ENCODE results near the gene PALD1. TPM values are rescaled to one million over a fixed set of nuclear protein-coding genes. Genes with fewer than 3 reads are reported as not detected.

Gene PALD1
- 15.2 TPM for polyA plus RNA-seq (2013, experiment 1 of 2)
- polyA plus RNA-seq (2013, experiment 2 of 2), result 16.1 TPM

DNA sequence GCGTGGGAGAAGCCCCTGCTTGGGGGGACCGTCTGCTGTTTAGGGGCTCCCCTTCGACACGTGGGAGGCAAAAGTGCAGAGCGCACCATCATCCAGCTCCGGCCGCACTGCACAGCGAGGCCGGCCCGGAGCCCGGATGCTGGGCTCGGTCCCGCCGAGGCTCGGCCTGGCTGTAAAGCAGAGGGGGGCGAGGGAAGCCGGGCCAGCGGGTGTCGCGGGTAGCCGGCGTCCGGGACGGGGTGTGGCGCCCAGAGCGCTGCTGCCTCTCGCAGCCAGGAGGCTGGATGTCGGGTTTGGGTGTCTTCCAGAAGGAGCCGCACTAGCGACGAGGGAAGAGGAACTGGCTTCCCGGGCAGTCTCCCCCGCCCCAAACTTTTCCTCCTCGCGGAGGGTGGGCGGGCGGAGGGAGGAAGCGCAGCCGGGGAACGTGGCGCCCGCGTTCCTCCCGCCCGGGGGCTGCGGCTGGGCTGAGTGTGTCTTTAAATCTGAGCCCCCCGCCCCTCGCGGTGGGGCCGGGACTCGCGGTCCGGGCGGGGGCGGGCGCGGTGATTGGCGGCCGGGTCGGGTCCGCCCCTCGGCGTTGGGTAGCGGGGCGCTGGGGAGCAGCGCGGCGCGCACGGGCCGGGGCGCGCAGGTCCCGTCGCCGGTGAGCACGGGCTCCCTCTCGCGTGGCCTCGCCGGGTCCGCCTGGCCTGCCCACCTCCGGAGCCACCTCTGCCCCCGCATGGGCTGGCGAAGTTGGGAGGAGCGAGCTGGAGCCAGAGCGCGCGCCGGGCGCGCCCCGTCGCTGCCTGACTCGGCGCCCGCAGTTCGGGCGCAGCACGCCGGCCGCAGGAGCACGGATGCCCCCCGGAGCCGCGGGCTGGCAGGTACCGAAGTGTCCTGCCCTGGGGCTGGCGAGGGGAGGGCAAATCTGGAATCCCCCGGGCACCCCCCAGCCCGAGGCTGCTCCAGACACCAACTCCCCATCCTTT lies at the start of gene PALD1:
TSS of gene PALD1 (plus strand) at position 577 of the 974 bp plus-strand sequence. CDS start 47,185 bp downstream, outside the sequence.
- Histone ChIP-seq H3K27me3 (ENCODE audit: insufficient read depth, low read length) (peaks cover 15% of the 10 kb centered on the region; the same call in 1 of the 2 replicates), H3K4me3 (ENCODE audit: low read length) (peak within 1 kb of the TSS; percentile 60), H3K4me1 (ENCODE audit: insufficient read depth, low read length) (peaks cover 19% of the 10 kb centered on the region), H3K27ac (ENCODE audit: low read depth, low read length) (peak within 1 kb of the TSS; percentile 69; the same call in 1 of the 2 replicates), H3K9ac (ENCODE audit: low read depth, low read length) (peak within 1 kb of the TSS; percentile 79), H3K9me3 (ENCODE audit: insufficient read depth, low read depth, low read length) (no peaks in the 10 kb centered on the region), H3K36me3 (ENCODE audit: insufficient read depth, low read length) (no peaks in the 10 kb centered on the region)
- under 1% methylated on average over 106 of the region's 110 CpGs for WGBS

- Histone ChIP-seq H3K9ac (ENCODE audit: low read depth, low read length) (no peak overlapping the region), H3K36me3 (ENCODE audit: insufficient read depth, low read length) (peaks cover 75% of the 10 kb centered on the region), H3K27me3 (ENCODE audit: insufficient read depth, low read length) (no peaks in the 10 kb centered on the region), H3K4me1 (ENCODE audit: insufficient read depth, low read length) (no peaks in the 10 kb centered on the region), H3K4me3 (ENCODE audit: low read length) (no peak overlapping the region), H3K27ac (ENCODE audit: low read depth, low read length) (no peak overlapping the region), H3K9me3 (ENCODE audit: insufficient read depth, low read depth, low read length) (no peaks in the 10 kb centered on the region)
- WGBS, result 80% methylated on average over 6 of the region's 6 CpGs
Measured at GRCh38 chr10:70430493-70431445, 47.8 kb upstream of the PALD1 start.

- H3K4me3 ChIP-seq (ENCODE audit: low read length), result no peak overlapping the region
- no peaks in the 10 kb centered on the region for H3K27me3 ChIP-seq (ENCODE audit: insufficient read depth, low read length)
- no peaks in the 10 kb centered on the region for H3K9me3 ChIP-seq (ENCODE audit: insufficient read depth, low read depth, low read length)
- H3K9ac ChIP-seq (ENCODE audit: low read depth, low read length), result no peak overlapping the region
- 96% methylated on average over 4 of the region's 4 CpGs for WGBS
- no peaks in the 10 kb centered on the region for H3K4me1 ChIP-seq (ENCODE audit: insufficient read depth, low read length)
- no peak overlapping the region for H3K27ac ChIP-seq (ENCODE audit: low read depth, low read length)
- H3K36me3 ChIP-seq (ENCODE audit: insufficient read depth, low read length), result peaks cover 64% of the 10 kb centered on the region
Measured at GRCh38 chr10:70432101-70432500, 46.5 kb upstream of the PALD1 start.

DNA sequence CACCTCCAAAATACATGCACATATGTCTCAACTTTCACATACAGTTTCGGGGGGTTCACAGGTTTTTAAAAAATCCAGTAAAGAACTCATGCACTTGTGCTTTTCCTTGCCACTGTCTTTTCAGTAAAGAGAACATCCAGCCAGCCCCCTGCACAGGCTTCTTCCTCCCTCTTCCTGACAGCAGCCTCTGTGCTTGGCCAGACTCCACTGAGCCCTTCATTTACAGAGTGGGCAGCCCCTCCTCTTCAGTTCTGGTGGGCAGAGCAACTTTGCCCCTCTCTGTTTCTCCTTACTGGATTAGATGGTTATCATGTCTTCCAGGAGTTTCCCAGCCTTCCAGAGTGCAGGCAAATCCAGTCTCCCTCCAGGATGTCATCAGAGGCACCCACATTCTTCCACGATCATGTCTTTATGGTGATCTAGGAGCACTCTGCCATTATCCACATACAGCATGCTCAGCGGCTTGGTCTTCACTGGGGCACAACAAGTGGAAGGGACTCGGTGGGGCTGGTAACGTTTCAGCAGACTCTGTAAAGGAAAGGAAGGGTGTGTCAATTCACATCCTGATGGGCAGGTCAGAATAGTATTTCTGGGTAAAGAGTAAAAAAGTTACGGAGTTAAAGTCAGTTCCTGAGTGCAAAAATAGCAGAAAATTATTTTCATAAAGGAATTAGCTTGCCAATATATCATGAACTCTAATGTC lies 45.9 kb upstream of the PALD1 start:
- no peak overlapping the region for H3K4me3 ChIP-seq (ENCODE audit: low read length)
- peaks cover 59% of the 10 kb centered on the region for H3K36me3 ChIP-seq (ENCODE audit: insufficient read depth, low read length)
- H3K9me3 ChIP-seq (ENCODE audit: insufficient read depth, low read depth, low read length), result no peaks in the 10 kb centered on the region
- H3K9ac ChIP-seq (ENCODE audit: low read depth, low read length), result no peak overlapping the region
- H3K4me1 ChIP-seq (ENCODE audit: insufficient read depth, low read length), result peaks cover 4% of the 10 kb centered on the region; the same call in 1 of the 2 replicates
- H3K27ac ChIP-seq (ENCODE audit: low read depth, low read length), result no peak overlapping the region
- WGBS, result 94% methylated on average over 6 of the region's 6 CpGs
- H3K27me3 ChIP-seq (ENCODE audit: insufficient read depth, low read length), result no peaks in the 10 kb centered on the region

DNA sequence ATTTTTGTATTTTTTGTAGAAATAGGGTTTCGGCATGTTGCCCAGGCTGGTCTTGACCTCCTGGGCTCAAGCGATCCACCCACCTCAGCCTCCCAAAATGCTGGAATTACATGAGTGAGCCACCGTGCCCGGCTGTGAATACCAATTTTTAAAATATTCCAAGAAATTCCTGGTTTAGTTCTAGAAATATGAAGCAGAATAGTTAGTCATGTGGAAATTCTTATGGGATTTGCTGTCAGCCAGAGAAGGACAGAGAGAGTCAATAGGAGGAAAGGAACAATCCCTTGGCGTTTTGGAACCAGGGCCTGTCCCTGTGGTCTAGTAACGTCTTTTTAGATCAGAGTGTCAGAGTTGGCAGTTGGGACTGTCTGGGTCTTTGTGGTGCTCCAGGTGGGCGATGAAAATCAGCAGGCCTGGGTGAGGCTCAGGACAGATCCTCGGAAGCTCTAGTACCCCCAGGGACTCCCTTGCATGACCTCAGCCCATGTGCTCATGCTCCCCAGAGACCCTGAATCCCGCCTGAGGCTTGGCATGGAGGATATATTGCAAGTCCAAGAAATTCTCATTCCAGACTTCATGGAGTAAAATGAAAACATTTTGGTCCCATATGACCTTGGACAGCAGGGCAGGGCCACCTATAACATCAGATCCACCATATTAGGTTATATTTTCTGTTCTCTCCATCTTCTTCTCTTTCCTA lies 44.8 kb upstream of the PALD1 start:
- 90% methylated on average over 8 of the region's 9 CpGs for WGBS
- peaks cover 6% of the 10 kb centered on the region; the same call in 1 of the 2 replicates for H3K27me3 ChIP-seq (ENCODE audit: insufficient read depth, low read length)
- no peaks in the 10 kb centered on the region for H3K9me3 ChIP-seq (ENCODE audit: insufficient read depth, low read depth, low read length)
- no peak overlapping the region for H3K27ac ChIP-seq (ENCODE audit: low read depth, low read length)
- no peak overlapping the region for H3K4me3 ChIP-seq (ENCODE audit: low read length)
- peaks cover 48% of the 10 kb centered on the region for H3K36me3 ChIP-seq (ENCODE audit: insufficient read depth, low read length)
- peaks cover 4% of the 10 kb centered on the region; the same call in 1 of the 2 replicates for H3K4me1 ChIP-seq (ENCODE audit: insufficient read depth, low read length)
- no peak overlapping the region for H3K9ac ChIP-seq (ENCODE audit: low read depth, low read length)

DNA sequence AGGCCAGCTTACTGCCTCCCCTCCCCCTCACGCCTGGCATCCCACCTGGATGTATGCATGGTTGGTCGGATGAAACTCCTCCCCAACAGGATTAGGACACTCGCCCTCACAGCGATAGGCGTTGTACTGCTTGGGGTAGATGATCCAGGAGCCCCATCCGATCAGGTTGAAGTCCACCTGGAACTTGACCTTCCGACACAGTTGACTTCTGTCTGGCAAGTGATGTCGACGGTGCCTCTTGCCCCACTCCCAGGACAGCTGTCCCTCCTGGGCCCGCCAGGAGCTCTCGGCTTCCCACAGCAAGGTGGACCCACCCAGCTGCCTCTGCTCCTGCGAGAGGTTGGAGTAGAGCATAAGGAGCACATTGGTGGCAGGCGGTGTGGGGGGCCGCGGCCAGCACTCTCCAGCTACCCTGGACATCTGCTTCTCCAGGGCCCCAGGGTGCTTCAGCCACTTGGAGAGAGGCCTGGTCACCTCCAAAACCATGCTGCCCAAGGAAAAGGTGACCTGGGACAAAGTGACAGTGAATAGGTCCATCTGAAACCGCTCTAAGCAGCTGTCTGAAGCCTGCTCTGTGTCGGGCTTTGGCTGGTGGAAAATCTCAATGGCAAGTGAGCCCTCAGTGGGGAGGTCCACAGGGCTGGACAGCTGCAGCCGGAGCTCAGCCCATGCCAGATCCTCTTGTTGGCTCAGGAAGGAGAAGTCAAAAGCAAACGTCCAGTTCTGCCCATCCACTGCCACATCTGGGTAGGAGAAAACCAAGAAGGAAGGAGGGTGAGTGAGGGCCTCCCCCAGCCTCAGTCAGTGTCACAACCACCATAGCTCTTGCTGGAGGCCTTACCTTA lies 43.1 kb upstream of the PALD1 start:
- Histone ChIP-seq H3K9me3 (ENCODE audit: insufficient read depth, low read depth, low read length) (no peaks in the 10 kb centered on the region), H3K4me3 (ENCODE audit: low read length) (no peak overlapping the region), H3K27ac (ENCODE audit: low read depth, low read length) (no peak overlapping the region), H3K27me3 (ENCODE audit: insufficient read depth, low read length) (peaks cover 24% of the 10 kb centered on the region), H3K9ac (ENCODE audit: low read depth, low read length) (no peak overlapping the region), H3K4me1 (ENCODE audit: insufficient read depth, low read length) (peaks cover 4% of the 10 kb centered on the region; the same call in 1 of the 2 replicates), H3K36me3 (ENCODE audit: insufficient read depth, low read length) (peaks cover 33% of the 10 kb centered on the region)
- WGBS, result 94% methylated on average over 19 of the region's 19 CpGs

- Histone ChIP-seq H3K4me3 (ENCODE audit: low read length) (no peak overlapping the region), H3K9me3 (ENCODE audit: insufficient read depth, low read depth, low read length) (no peaks in the 10 kb centered on the region), H3K9ac (ENCODE audit: low read depth, low read length) (no peak overlapping the region), H3K36me3 (ENCODE audit: insufficient read depth, low read length) (peaks cover 15% of the 10 kb centered on the region), H3K27me3 (ENCODE audit: insufficient read depth, low read length) (peaks cover 46% of the 10 kb centered on the region), H3K27ac (ENCODE audit: low read depth, low read length) (no peak overlapping the region), H3K4me1 (ENCODE audit: insufficient read depth, low read length) (peaks cover 4% of the 10 kb centered on the region; the same call in 1 of the 2 replicates)
- 64% methylated on average over 5 of the region's 5 CpGs for WGBS
Measured at GRCh38 chr10:70437721-70438120, 40.8 kb upstream of the PALD1 start.

DNA sequence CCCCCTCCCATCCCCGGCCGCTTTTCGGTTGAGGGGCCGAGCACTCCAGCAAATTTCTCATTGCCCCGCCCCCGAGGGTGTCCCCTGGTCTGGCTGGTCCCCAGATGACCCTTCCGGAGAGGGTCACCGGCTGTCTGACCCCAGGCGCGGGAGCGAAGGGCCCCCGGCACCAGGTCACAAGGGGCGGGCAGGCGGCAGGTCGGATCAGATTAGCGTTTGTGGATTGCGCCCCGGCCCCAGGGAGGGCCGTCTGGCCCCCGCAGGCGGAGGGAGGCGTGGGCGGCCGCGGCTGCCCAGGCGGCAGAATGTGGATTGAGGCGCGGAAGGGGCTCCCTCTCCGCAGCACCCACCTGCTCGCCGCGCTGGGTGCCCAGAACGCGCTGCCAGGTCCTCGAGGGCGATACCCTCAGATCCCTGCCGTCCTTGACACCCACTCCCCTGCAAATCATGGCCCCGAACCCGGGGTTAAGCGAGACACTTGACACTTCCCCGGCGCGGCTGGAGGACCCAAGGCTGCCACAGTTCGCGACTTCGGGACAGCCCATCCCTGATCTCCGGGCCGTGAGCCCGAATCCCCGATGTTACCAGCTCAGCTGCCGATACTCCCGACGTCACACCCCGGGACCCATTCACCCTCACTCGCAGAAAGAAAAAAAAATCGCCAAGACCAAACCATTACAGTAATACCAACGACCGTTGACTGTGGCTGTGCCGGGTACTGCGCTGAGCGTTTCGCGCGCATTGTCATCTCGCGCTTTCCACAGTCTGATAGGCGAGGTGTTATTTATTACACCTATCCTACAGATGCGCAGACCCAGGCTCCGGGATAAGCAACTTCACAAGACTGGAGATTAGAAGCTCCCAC lies 38.0 kb upstream of the PALD1 start:
- Histone ChIP-seq H3K9me3 (ENCODE audit: insufficient read depth, low read depth, low read length) (no peaks in the 10 kb centered on the region), H3K36me3 (ENCODE audit: insufficient read depth, low read length) (no peaks in the 10 kb centered on the region), H3K27me3 (ENCODE audit: insufficient read depth, low read length) (peaks cover 52% of the 10 kb centered on the region), H3K4me3 (ENCODE audit: low read length) (peak overlapping the region; percentile 70), H3K4me1 (ENCODE audit: insufficient read depth, low read length) (peaks cover 11% of the 10 kb centered on the region), H3K27ac (ENCODE audit: low read depth, low read length) (no peak overlapping the region; the same call in 1 of the 2 replicates), H3K9ac (ENCODE audit: low read depth, low read length) (peak overlapping the region; percentile 71)
- under 1% methylated on average over 69 of the region's 69 CpGs for WGBS
